ENCODE data around the gene AIF1L.

Gene AIF1L

GRCh38 chr9:131161585-131161984 is 65.3 kb downstream of the AIF1L start:
- DNase-seq: no peak

- DNase-seq: no peak
Observed at GRCh38 chr9:131162886-131163285, 66.6 kb downstream of the AIF1L start.

GRCh38 chr9:131165523-131165922 is 69.2 kb downstream of the AIF1L start:
- DNase-seq: no peak

- DNase-seq: no peak
Observed at GRCh38 chr9:131167146-131167692, 70.9 kb downstream of the AIF1L start.

GRCh38 chr9:131167936-131168335 is 71.6 kb downstream of the AIF1L start:
- no peak for DNase-seq

- no peak for DNase-seq
Observed at GRCh38 chr9:131169563-131170240, 73.4 kb downstream of the AIF1L start.

All from anterior cingulate cortex (tissue), 58 donors.